Ovary (tissue), 3 donors: ENCODE data around the gene DLEC1.

ENCODE experiments used
- CTCF ChIP-seq, 3 donors: fragments of 450-650 bp in 2 of 3; fragments of 200-600 bp in 1 of 3; IDR thresholded peaks; one replicate each; pipeline versions ENCODE4 v1.5.1 to v1.8.0; 2016 to 2022; ENCODE audit warnings: antibody characterized with exemption in 3 of 3, mild to moderate bottlenecking in 1 of 3
- EP300 ChIP-seq: sonication (generic); formaldehyde crosslinking; IDR thresholded peaks from one replicate; pipeline ENCODE4 v1.6.1; 2017; ENCODE audit warnings: antibody characterized with exemption
- POLR2A ChIP-seq: fragments of 450-650 bp; IDR thresholded peaks from one replicate; pipeline ENCODE4 v1.6.1; 2017; ENCODE audit warnings: antibody characterized with exemption, mild to moderate bottlenecking, moderate library complexity
- donor health status: DM: no; HTN: no; CAD: no.

- no peak for TF ChIP-seq CTCF (IDR thresholded peaks at IDR 0.05)
- TF ChIP-seq POLR2A = no peak
- TF ChIP-seq EP300 = no peak
These were observed 63.4 kb downstream of the DLEC1 start for GRCh38 chr3:38102444-38102814.
